ENCODE data around the gene FAM227B.

Gene FAM227B

GRCh38 chr15:49637857-49638256, 17.2 kb upstream of the FAM227B start:
- H3K4me1 ChIP-seq = no peaks in the 10 kb centered on the region
- no peak overlapping the region for H3K4me3 ChIP-seq (ENCODE audit: low read depth, low read length)
- H3K27me3 ChIP-seq = no peaks in the 10 kb centered on the region
- H3K9me3 ChIP-seq = no peaks in the 10 kb centered on the region
- TF ChIP-seq CTCF (IDR thresholded peaks at IDR 0.05; ENCODE audit: low read depth, low read length) = no peak
- DNase-seq = no peak
- H3K36me3 ChIP-seq = peaks cover 7% of the 10 kb centered on the region; the same call in 1 of the 2 replicates

GRCh38 chr15:49628379-49628778, 7.8 kb upstream of the FAM227B start:
- no peak for DNase-seq
- H3K4me3 ChIP-seq (ENCODE audit: low read depth, low read length) = no peak overlapping the region
- no peaks in the 10 kb centered on the region for H3K9me3 ChIP-seq
- no peak for TF ChIP-seq CTCF (IDR thresholded peaks at IDR 0.05; ENCODE audit: low read depth, low read length)
- H3K4me1 ChIP-seq = no peaks in the 10 kb centered on the region
- H3K27me3 ChIP-seq = no peaks in the 10 kb centered on the region
- peaks cover 17% of the 10 kb centered on the region; the same call in 1 of the 2 replicates for H3K36me3 ChIP-seq

GRCh38 chr15:49627407-49627877, 6.8 kb upstream of the FAM227B start:
- Histone ChIP-seq H3K4me3 (ENCODE audit: low read depth, low read length) (no peak overlapping the region), H3K4me1 (no peaks in the 10 kb centered on the region), H3K27me3 (no peaks in the 10 kb centered on the region), H3K9me3 (no peaks in the 10 kb centered on the region), H3K36me3 (peaks cover 17% of the 10 kb centered on the region; the same call in 1 of the 2 replicates)
- TF ChIP-seq CTCF (IDR thresholded peaks at IDR 0.05; ENCODE audit: low read depth, low read length) = no peak
- DNase-seq = no peak

- Histone ChIP-seq H3K9me3 (no peaks in the 10 kb centered on the region), H3K4me3 (ENCODE audit: low read depth, low read length) (no peak overlapping the region), H3K36me3 (peaks cover 15% of the 10 kb centered on the region; the same call in 1 of the 2 replicates), H3K27me3 (no peaks in the 10 kb centered on the region), H3K4me1 (no peaks in the 10 kb centered on the region)
- DNase-seq = no peak
- no peak for TF ChIP-seq CTCF (IDR thresholded peaks at IDR 0.05; ENCODE audit: low read depth, low read length)
Observed at GRCh38 chr15:49625460-49626036, 4.9 kb upstream of the FAM227B start.

- no peak for TF ChIP-seq CTCF (IDR thresholded peaks at IDR 0.05; ENCODE audit: low read depth, low read length)
- Histone ChIP-seq H3K4me3 (ENCODE audit: low read depth, low read length) (no peak overlapping the region), H3K4me1 (no peaks in the 10 kb centered on the region), H3K36me3 (peaks cover 15% of the 10 kb centered on the region; the same call in 1 of the 2 replicates), H3K27me3 (no peaks in the 10 kb centered on the region), H3K9me3 (no peaks in the 10 kb centered on the region)
- no peak for DNase-seq
Observed at GRCh38 chr15:49624056-49624455, 3.4 kb upstream of the FAM227B start.

GRCh38 chr15:49622561-49622960, 1.9 kb upstream of the FAM227B start:
- Histone ChIP-seq H3K36me3 (peaks cover 15% of the 10 kb centered on the region; the same call in 1 of the 2 replicates), H3K9me3 (no peaks in the 10 kb centered on the region), H3K27me3 (no peaks in the 10 kb centered on the region), H3K4me1 (no peaks in the 10 kb centered on the region), H3K4me3 (ENCODE audit: low read depth, low read length) (no peak overlapping the region)
- peak; percentile 17; the same call in 1 of the 2 replicates for TF ChIP-seq CTCF (IDR thresholded peaks at IDR 0.05; ENCODE audit: low read depth, low read length)
- DNase-seq = no peak
